GM21515 (cell line): ENCODE measurements around the gene IL11RA.

Source experiments
- ATAC-seq: cut with Tn5 transposase; IDR thresholded peaks from one replicate; pipeline ENCODE4 v1.9.1; 2021; ENCODE audit not compliant: unreplicated experiment

IL11RA gene

GRCh38 chr9:34652602-34653000 lies 616 bp downstream of the IL11RA start:
- no peak for ATAC-seq

- ATAC-seq = no peak
Observed at GRCh38 chr9:34653151-34654072, 1.4 kb downstream of the IL11RA start.

GRCh38 chr9:34654323-34655051 lies 2.5 kb downstream of the IL11RA start:
- ATAC-seq = no peak

GRCh38 chr9:34655394-34655793 lies 3.4 kb downstream of the IL11RA start:
- ATAC-seq = no peak

- ATAC-seq = no peak
Observed at GRCh38 chr9:34656992-34657391, 5.0 kb downstream of the IL11RA start.

GRCh38 chr9:34658461-34658860 lies 6.5 kb downstream of the IL11RA start:
- no peak for ATAC-seq

- no peak for ATAC-seq
Observed at GRCh38 chr9:34659592-34660253, 7.7 kb downstream of the IL11RA start.

GRCh38 chr9:34662526-34663302 lies 10.7 kb downstream of the IL11RA start, which contains the start of gene CCL27:
CCL27 (minus strand) TSS chr9:34662657; CDS start chr9:34662633, 24 bp downstream.
- no peak for ATAC-seq

GRCh38 chr9:34663303-34663605 lies 11.3 kb downstream of the IL11RA start:
- ATAC-seq = no peak

GRCh38 chr9:34664281-34665066 lies 12.5 kb downstream of the IL11RA start:
- ATAC-seq = peak; percentile 52

- peak; percentile 20 for ATAC-seq
Observed at GRCh38 chr9:34665067-34665380, 13.0 kb downstream of the IL11RA start.

- peak; percentile 59 for ATAC-seq
Observed at GRCh38 chr9:34665381-34666250, 13.6 kb downstream of the IL11RA start.

GRCh38 chr9:34669809-34670562 lies 18.0 kb downstream of the IL11RA start:
- ATAC-seq = no peak

- no peak for ATAC-seq
Observed at GRCh38 chr9:34671307-34671706, 19.3 kb downstream of the IL11RA start.

- ATAC-seq = no peak
Observed at GRCh38 chr9:34674440-34674839, 22.5 kb downstream of the IL11RA start.

GRCh38 chr9:34675048-34675714 lies 23.2 kb downstream of the IL11RA start:
- no peak for ATAC-seq

GRCh38 chr9:34675869-34676268 lies 23.9 kb downstream of the IL11RA start:
- ATAC-seq = no peak

GRCh38 chr9:34684145-34684544 lies 32.2 kb downstream of the IL11RA start:
- no peak for ATAC-seq
